ENCODE data around the gene NOTCH1. TPM values are rescaled to one million over a fixed set of nuclear protein-coding genes. Genes with fewer than 3 reads are reported as not detected.

The NOTCH1 gene
- total and polyA plus RNA-seq, 2 of the 8 experiments (the other 6 are each of a cell fraction or from before 2014, with no cell fraction given), result 6.9 to 55.6 TPM

DNA sequence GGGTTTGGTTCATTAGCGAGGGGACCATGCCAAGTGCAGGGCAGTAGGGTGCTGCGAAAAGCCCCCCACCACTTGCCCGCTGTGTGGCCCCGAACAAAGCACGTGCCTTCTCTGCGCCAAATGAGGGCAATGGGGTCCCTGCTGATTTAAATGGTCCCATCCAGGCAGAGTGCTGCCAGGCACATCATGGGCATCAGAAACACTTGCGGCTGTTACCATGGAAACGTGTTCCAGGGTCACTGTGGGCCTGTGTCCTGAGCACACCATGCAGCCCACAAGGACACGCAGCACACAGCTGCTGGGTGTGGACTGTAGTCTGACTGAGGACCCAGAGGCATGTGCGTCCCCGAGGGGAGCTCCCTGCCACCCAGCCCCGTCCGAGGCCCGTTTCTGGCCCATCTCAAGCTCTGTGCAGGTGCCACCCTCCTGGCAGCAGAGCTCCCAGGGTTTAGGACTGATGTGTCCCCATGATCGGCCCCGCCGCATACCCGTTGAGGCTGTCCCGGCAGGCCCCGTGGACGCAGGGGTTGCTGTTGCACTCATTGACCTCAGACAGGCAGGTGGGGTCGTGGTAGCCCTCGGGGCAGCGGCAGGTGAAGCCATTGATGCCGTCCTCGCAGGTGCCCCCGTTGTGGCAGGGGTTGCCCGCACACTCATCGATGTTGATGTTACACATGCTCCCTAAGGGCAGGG is 31.7 kb downstream of the NOTCH1 start:
- H3K79me2 ChIP-seq (ENCODE audit: control insufficient read depth in 1 of 2, insufficient read depth in 2 of 2, low read length in 2 of 2), result no peaks in the 10 kb centered on the region
- H3K4me2 ChIP-seq (ENCODE audit: insufficient read depth in 1 of 2, low read depth in 2 of 2, low read length in 2 of 2), result no peak overlapping the region
- H3K9ac ChIP-seq (replicated peaks in 1 of 4; ENCODE audit: extremely low read depth in 1 of 4, low read depth in 3 of 4, low read length in 3 of 4), result no peak overlapping the region
- no peaks in the 10 kb centered on the region for H3K79me1 ChIP-seq (ENCODE audit: low read depth, low read length)
- no peak overlapping the region for H3K4me3 ChIP-seq (ENCODE audit: extremely low read depth in 1 of 4, insufficient read depth in 2 of 4, low read depth in 3 of 4, low read length in 4 of 4)
- H3K9me3 ChIP-seq (ENCODE audit: insufficient read depth in 2 of 2, low read depth in 1 of 2, low read length in 1 of 2), result no peaks in the 10 kb centered on the region
- H2BK5ac ChIP-seq (ENCODE audit: low read depth, low read length), result no peak overlapping the region
- no peak overlapping the region for H2AK5ac ChIP-seq (ENCODE audit: low read depth, low read length)
- no peaks in the 10 kb centered on the region for H3K27me3 ChIP-seq (replicated peaks in 1 of 4; ENCODE audit: control insufficient read depth in 3 of 4, extremely low read depth in 1 of 4, insufficient read depth in 3 of 4, low read length in 3 of 4)
- H3K36me3 ChIP-seq (ENCODE audit: control insufficient read depth in 2 of 4, insufficient read depth in 4 of 4, low read length in 3 of 4), result peaks cover 23 to 92% (median 37%) of the 10 kb centered on the region in 4 experiments
- no peak overlapping the region for H4K91ac ChIP-seq (replicated peaks; ENCODE audit: insufficient read length, low read length)
- H3K4me1 ChIP-seq (replicated peaks in 1 of 4; ENCODE audit: control insufficient read depth in 3 of 4, insufficient read depth in 4 of 4, low read length in 3 of 4), result no peaks in the 10 kb centered on the region
- H2AFZ ChIP-seq (ENCODE audit: low read length), result no peak overlapping the region
- H4K5ac ChIP-seq (ENCODE audit: insufficient read length, low read depth, low read length), result no peak overlapping the region
- no peak overlapping the region for H3K4ac ChIP-seq (replicated peaks; ENCODE audit: insufficient read length, low read depth, low read length)
- H3K23me2 ChIP-seq (ENCODE audit: low read depth, low read length), result no peaks in the 10 kb centered on the region
- H3K23ac ChIP-seq (ENCODE audit: insufficient read length), result no peak overlapping the region
- H4K20me1 ChIP-seq (replicated peaks in 1 of 2; ENCODE audit: control insufficient read depth in 1 of 2, insufficient read depth in 2 of 2, low read length in 2 of 2), result peaks cover 4 to 23% of the 10 kb centered on the region in 2 experiments
- FAIRE-seq (no peak), DNase-seq (ENCODE audit: low read depth in 1 of 2, low spot score in 2 of 2) (no peak)
- ChIA-PET CTCF (ENCODE audit: partially characterized antibody) (interaction anchor here (0.6 to 1.3 kb wide), 4 partner anchors 52 to 157 kb away, joined by 3 read pairs; no protein-coding TSS in a partner anchor), POLR2A (ENCODE audit: partially characterized antibody) (no interaction called here)
- H3K18ac ChIP-seq (ENCODE audit: extremely low read depth, low read length), result no peak overlapping the region
- WGBS, 2 experiments (ENCODE audit: extremely low coverage in 1 of 2, insufficient coverage in 1 of 2, insufficient read length in 1 of 2, insufficient replicate concordance in 2 of 2, low coverage in 1 of 2, low lambda C conversion rate in 2 of 2, missing lambda C conversion rate in 1 of 2), result 96% methylated on average over 29 of the region's 29 CpGs; no CpG with 5 or more reads in 1 of the 2 experiments
- no peak overlapping the region for H2BK12ac ChIP-seq (ENCODE audit: low read depth, low read length)
- H3K27ac ChIP-seq (ENCODE audit: low read depth, low read length), result no peak overlapping the region
- no peak overlapping the region for H3K56ac ChIP-seq (replicated peaks; ENCODE audit: insufficient read length, low read depth, low read length)
- no peak overlapping the region for H4K8ac ChIP-seq (ENCODE audit: extremely low read depth, insufficient read depth, low read length)
- no peak overlapping the region for H2BK20ac ChIP-seq (ENCODE audit: low read length)
- no peak overlapping the region for H3K14ac ChIP-seq (ENCODE audit: insufficient read length)
- TF ChIP-seq POU5F1 (IDR thresholded peaks at IDR 0.05; ENCODE audit: low read depth, low read length), result no peak
- TF ChIP-seq, protein P1, sequence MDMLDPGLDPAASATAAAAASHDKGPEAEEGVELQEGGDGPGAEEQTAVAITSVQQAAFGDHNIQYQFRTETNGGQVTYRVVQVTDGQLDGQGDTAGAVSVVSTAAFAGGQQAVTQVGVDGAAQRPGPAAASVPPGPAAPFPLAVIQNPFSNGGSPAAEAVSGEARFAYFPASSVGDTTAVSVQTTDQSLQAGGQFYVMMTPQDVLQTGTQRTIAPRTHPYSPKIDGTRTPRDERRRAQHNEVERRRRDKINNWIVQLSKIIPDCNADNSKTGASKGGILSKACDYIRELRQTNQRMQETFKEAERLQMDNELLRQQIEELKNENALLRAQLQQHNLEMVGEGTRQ (IDR thresholded peaks at IDR 0.05; ENCODE audit: low read length), result no peak
- TF ChIP-seq CEBPB (IDR thresholded peaks at IDR 0.05; ENCODE audit: low read depth, low read length), result no peak
- TF ChIP-seq RAD21 (IDR thresholded peaks at IDR 0.05 in 1 of 2, conservative IDR thresholded peaks at IDR 0.05 in 1 of 2; ENCODE audit: low read depth in 2 of 2, low read length in 2 of 2), result no peak
- no peak for TF ChIP-seq ZNF274 (IDR thresholded peaks at IDR 0.05; ENCODE audit: borderline replicate concordance, extremely low read depth, low read length)
- no peak for TF ChIP-seq SP1 (IDR thresholded peaks at IDR 0.05; ENCODE audit: low read depth, low read length)
- TF ChIP-seq EZH2 (IDR thresholded peaks at IDR 0.05; ENCODE audit: low read depth, low read length, severe bottlenecking), result no peak
- H2BK15ac ChIP-seq (ENCODE audit: low read length), result no peak overlapping the region
- no peak overlapping the region for H2BK120ac ChIP-seq (replicated peaks; ENCODE audit: low read depth, low read length)
